Psoas muscle (tissue), 8 donors: ENCODE measurements around the gene TBL2. TPM values are rescaled to one million over a fixed set of nuclear protein-coding genes. Genes with fewer than 3 reads are reported as not detected.
"Not testable (repeated sequence)": the region's sequence is repeated elsewhere in the genome, so short reads cannot be mapped to it uniquely, and the experiment has no call there.

Experiments used
- ATAC-seq, 4 donors: fragments of 200-7000 bp; cut with Tn5 transposase; one replicate each; pipeline ENCODE4 v1.9.1; 2020; ENCODE audit warnings: moderate library complexity in 3 of 4, mild to moderate bottlenecking in 2 of 4
- DNase-seq, 2 donors: peaks; one replicate each; pipeline ENCODE4 v3.0.0-alpha.2; 2020
- H3K27ac ChIP-seq: fragments of 200-600 bp; one replicate; pipeline ENCODE4 v1.8.0; 2022
- H3K27me3 ChIP-seq, 3 donors: fragments of 200-600 bp in 1 of 3; one replicate each; pipeline versions ENCODE4 v1.6.1 to v1.8.0; 2013 to 2022; ENCODE audit warnings: low read length in 2 of 3, mild to moderate bottlenecking in 2 of 3, moderate library complexity in 1 of 3; ENCODE audit not compliant: insufficient read depth in 3 of 3
- H3K36me3 ChIP-seq, 2 donors: fragments of 200-600 bp in 1 of 2; one replicate each; pipeline versions ENCODE4 v1.6.1 to v1.8.0; 2013 to 2022; ENCODE audit warnings: low read depth in 1 of 2, mild to moderate bottlenecking in 1 of 2, moderate library complexity in 1 of 2; ENCODE audit not compliant: insufficient read depth in 1 of 2
- H3K4me1 ChIP-seq: fragments of 200-600 bp; one replicate; pipeline ENCODE4 v1.8.0; 2022
- H3K4me3 ChIP-seq: fragments of 200-600 bp; one replicate; pipeline ENCODE4 v1.8.0; 2022; ENCODE audit warnings: mild to moderate bottlenecking
- H3K9me3 ChIP-seq: fragments of 200-600 bp; one replicate; pipeline ENCODE4 v1.8.0; 2022
- CTCF ChIP-seq: fragments of 200-600 bp; IDR thresholded peaks from one replicate; pipeline ENCODE4 v1.8.0; 2022; ENCODE audit warnings: antibody characterized with exemption
- WGBS, 3 donors: extraction: QIAGEN DNeasy Blood & Tissue Kit; methylation state at CpG; one replicate each; pipeline versions ENCODE4 v1.1.6 to v1.1.7; 2013; 5-methylcytosine and 5-hydroxymethylcytosine counted together
- intact Hi-C, 2 donors: fragments of 100-400 bp; cut with DNase I; formaldehyde crosslinking; loops; one replicate each; pipeline versions ENCODE4 v1.11.0 to v1.14.2; 2022
- polyA plus RNA-seq, 3 donors: library from polyadenylated mRNA; stranded (reverse); fragments of 200-250 nt; gene quantifications; one replicate each; pipeline ENCODE4 v1.2.3, GENCODE V29; 2013
- total RNA-seq, 4 donors: library from RNA; stranded (reverse); fragmentation: NEBNext Ultra II Directional in 2 of 4; extraction: Animal tissue kit (Norgen Biotek cat#: 25700) in 2 of 4; gene quantifications; one replicate each; pipeline versions ENCODE4 v1.2.1 to v1.2.4, GENCODE V29; 2021 to 2023
- donor health status: healthy with polysubstance abuse.
- donor health status: DM: no; HTN: no; CAD: no; lungs with moderate emphysema.
- donor health status: Bipolar disorder and iron deficiency.
- donor health status: healthy.
- donor health status: DM: yes; HTN: yes; CAD: no.
- donor health status: DM: no; HTN: no; CAD: no.
- donor health status: DM: no; HTN: no; CAD: no.
- donor health status: DM: yes; HTN: yes; CAD: no.

The TBL2 gene
- total and polyA plus RNA-seq, 7 donors = 8.1 to 16.1 (median 11.3) TPM

GRCh38 chr7:73618538-73618937, 40.2 kb upstream of the TBL2 start:
- no peak for DNase-seq
- Histone ChIP-seq H3K4me1 (peaks cover 4% of the 10 kb centered on the region), H3K27me3 (no peaks in the 10 kb centered on the region), H3K4me3 (no peak overlapping the region), H3K27ac (no peak overlapping the region), H3K36me3 (peaks cover 0 to 12% of the 10 kb centered on the region in 2 donors), H3K9me3 (no peaks in the 10 kb centered on the region)
- TF ChIP-seq CTCF = no peak
- intact Hi-C loops = no loop called here
- WGBS, 3 donors = 78 to 81% (median 80%) methylated on average over 4 of the region's 4 CpGs
- no peak for ATAC-seq

GRCh38 chr7:73617520-73617919, 39.1 kb upstream of the TBL2 start:
- 95 to 98% (median 95%) methylated on average over 9 of the region's 9 CpGs for WGBS, 3 donors
- Histone ChIP-seq H3K36me3 (peaks cover 0 to 12% of the 10 kb centered on the region in 2 donors), H3K4me1 (peaks cover 13% of the 10 kb centered on the region)
- H3K27me3 ChIP-seq, H3K9me3 ChIP-seq, H3K27ac ChIP-seq, intact Hi-C loops, H3K4me3 ChIP-seq, ATAC-seq, DNase-seq: not testable (repeated sequence)

- Histone ChIP-seq H3K27ac (no peak overlapping the region), H3K27me3 (no peaks in the 10 kb centered on the region), H3K36me3 (peaks cover 0 to 12% of the 10 kb centered on the region in 2 donors), H3K9me3 (no peaks in the 10 kb centered on the region), H3K4me3 (no peak overlapping the region), H3K4me1 (peaks cover 20% of the 10 kb centered on the region)
- intact Hi-C loops = loop anchor here in 1 of 2 donors (2.0 kb wide), 1 partner anchor 51 kb away; the partner anchor contains the start of gene VPS37D
- no peak for TF ChIP-seq CTCF
- 44 to 51% (median 46%) methylated on average over 4 of the region's 4 CpGs for WGBS, 3 donors
- DNase-seq (no peak), ATAC-seq (no peak)
These were observed 37.5 kb upstream of the TBL2 start for GRCh38 chr7:73615886-73616285.

- H3K9me3 ChIP-seq, H3K27ac ChIP-seq, H3K4me3 ChIP-seq, ATAC-seq, DNase-seq, H3K27me3 ChIP-seq: not testable (repeated sequence)
- H3K36me3 ChIP-seq = peaks cover 0 to 12% of the 10 kb centered on the region in 2 donors
- H3K4me1 ChIP-seq = peaks cover 23% of the 10 kb centered on the region
- intact Hi-C loops = loop anchor here in 1 of 2 donors (2.0 kb wide), 1 partner anchor 52 kb away; the partner anchor contains the start of gene VPS37D
- WGBS, 3 donors = 86 to 88% (median 87%) methylated on average over 10 of the region's 10 CpGs
These were observed 36.6 kb upstream of the TBL2 start for GRCh38 chr7:73614937-73615336.

GRCh38 chr7:73613954-73614735, 35.8 kb upstream of the TBL2 start:
- WGBS, 3 donors = 66 to 72% (median 66%) methylated on average over 14 of the region's 14 CpGs
- ATAC-seq (no peak), DNase-seq (no peak)
- H3K27me3 ChIP-seq = no peaks in the 10 kb centered on the region
- H3K9me3 ChIP-seq = no peaks in the 10 kb centered on the region
- peaks cover 0 to 12% of the 10 kb centered on the region in 2 donors for H3K36me3 ChIP-seq
- intact Hi-C loops = loop anchor here in 1 of 2 donors (2.0 kb wide), 1 partner anchor 53 kb away; the partner anchor contains the start of gene VPS37D
- H3K4me3 ChIP-seq = no peak overlapping the region
- H3K27ac ChIP-seq = no peak overlapping the region
- TF ChIP-seq CTCF = no peak
- H3K4me1 ChIP-seq = peaks cover 23% of the 10 kb centered on the region
